ENCODE data around the gene PGK1. TPM values are rescaled to one million over a fixed set of nuclear protein-coding genes. Genes with fewer than 3 reads are reported as not detected.

The PGK1 gene
- total RNA-seq (100 to 1,000 TPM in 1 of 2 donors, 10 to 100 TPM in 1; 70.3 to 157 TPM), polyA plus RNA-seq (100 to 1,000 TPM; 132 to 172 TPM)

- no peaks in the 10 kb centered on the region for H3K27me3 ChIP-seq (ENCODE audit: control insufficient read depth in 4 of 4, insufficient read depth in 4 of 4, low read length in 3 of 4)
- peaks cover 7 to 17% (median 14%) of the 10 kb centered on the region in 4 donors for H3K4me1 ChIP-seq (ENCODE audit: control insufficient read depth in 4 of 4, insufficient read depth in 4 of 4, low read length in 3 of 4)
- no peaks in the 10 kb centered on the region for H3K36me3 ChIP-seq (ENCODE audit: control insufficient read depth in 4 of 4, insufficient read depth in 3 of 4, low read depth in 1 of 4, low read length in 3 of 4)
- under 1% methylated on average over 72 of the region's 72 CpGs for whole genome bisulfite sequencing
- H3K27ac ChIP-seq (ENCODE audit: low read depth in 1 of 2, low read length in 2 of 2) = peak within 1 kb of the TSS; percentile 91 to 100
- no peak for TF ChIP-seq CTCF (IDR thresholded peaks at IDR 0.05; ENCODE audit: low read depth, low read length, missing input control)
- peak; percentile 33 to 41 for TF ChIP-seq RXRA (IDR thresholded peaks at IDR 0.05)
- no peak for TF ChIP-seq FOXA2 (IDR thresholded peaks at IDR 0.05)
- TF ChIP-seq HNF4G (IDR thresholded peaks at IDR 0.05) = no peak
- TF ChIP-seq SP1 (IDR thresholded peaks at IDR 0.05) = peak; percentile 92
- peak in 1 of 2 donors; percentile 30 for TF ChIP-seq EGR1 (IDR thresholded peaks at IDR 0.05; ENCODE audit: low read depth in 2 of 2)
- no peak for TF ChIP-seq NR2F2 (IDR thresholded peaks at IDR 0.05)
- TF ChIP-seq REST (IDR thresholded peaks at IDR 0.05) = peak; percentile 92
- TF ChIP-seq FOXA1 (IDR thresholded peaks at IDR 0.05) = peak; percentile 9
- TF ChIP-seq TAF1 (conservative IDR thresholded peaks at IDR 0.05) = peak; percentile 88
- TF ChIP-seq RAD21 (IDR thresholded peaks at IDR 0.05) = no peak
- TF ChIP-seq MAX (IDR thresholded peaks at IDR 0.05) = peak; percentile 88
- peak; percentile 59 to 86 for TF ChIP-seq GABPA (IDR thresholded peaks at IDR 0.05 in 1 of 2, conservative IDR thresholded peaks at IDR 0.05 in 1 of 2)
- peak; percentile 58 for TF ChIP-seq ZBTB33 (IDR thresholded peaks at IDR 0.05)
- peak in 1 of 2 donors; percentile 6 for TF ChIP-seq HNF4A (conservative IDR thresholded peaks at IDR 0.05)
- TF ChIP-seq JUND (IDR thresholded peaks at IDR 0.05) = peak in 1 of 2 donors; percentile 10
- no peak for TF ChIP-seq ATF3 (IDR thresholded peaks at IDR 0.05)
- peak; percentile 72 for TF ChIP-seq YY1 (IDR thresholded peaks at IDR 0.05)
- peak within 1 kb of the TSS; percentile 91 to 94 for H3K9ac ChIP-seq (ENCODE audit: low read depth in 1 of 2, low read length in 2 of 2)
- peaks cover 0 to 4% (median 0%) of the 10 kb centered on the region in 4 donors for H3K9me3 ChIP-seq (ENCODE audit: control insufficient read depth in 4 of 4, low read length in 3 of 4)
- peak within 1 kb of the TSS; percentile 59 to 98 (median 92) for H3K4me3 ChIP-seq (ENCODE audit: low read depth in 1 of 3, low read length in 3 of 3)
- peak; percentile 91 for DNase-seq (ENCODE audit: low spot score)
Measured at GRCh38 chrX:78103623-78104446, at the start of gene PGK1. Gene PGK1, plus strand, starts transcription at chrX:78104248. Its CDS starts 93 bp downstream, at chrX:78104341.

Measured in liver (tissue), 9 donors.